SK-N-SH (cell line): Measurements from ENCODE around the gene SEMA3F. TPM values are rescaled to one million over a fixed set of nuclear protein-coding genes. Genes with fewer than 3 reads are reported as not detected.

ENCODE experiments used
- CTCF ChIA-PET: fragments of 300-600, 350-600 bp; formaldehyde crosslinking; extraction: SDS; loops from one replicate; lab custom pipeline; 2021; lab: Yijun Ruan, JAX
- POLR2A ChIA-PET: fragments of 350-600 bp; sonication (Branson Sonifier 250); formaldehyde crosslinking; extraction: SDS; loops from one replicate; lab custom pipeline; 2020; ENCODE audit warnings: antibody characterized with exemption, inconsistent platforms; lab: Yijun Ruan, JAX
- DNase-seq: peaks from one replicate; pipeline ENCODE4 v3.0.0; 2012
- H2AFZ ChIP-seq: fragments of 200-600 bp; sonication (generic); 2 replicates; pipeline ENCODE4 v1.8.1; 2016; ENCODE audit warnings: antibody characterized with exemption, mild to moderate bottlenecking, low read depth
- H3F3A ChIP-seq: fragments of 200-600 bp; sonication (generic); replicated peaks from 2 replicates; pipeline ENCODE3; 2016; ENCODE audit warnings: antibody characterized with exemption, mild to moderate bottlenecking; ENCODE audit not compliant: insufficient read depth
- H3K27ac ChIP-seq, 2 experiments: fragments of 200-500 bp in 1 of 2; fragments of 200-600 bp in 1 of 2; sonication (Bioruptor generic) in 1 of 2; sonication (generic), shearing (Covaris generic) in 1 of 2; 2 replicates each; pipeline versions ENCODE4 v1.5.1 to v1.6.1; 2014 to 2016; ENCODE audit warnings: low read depth in 2 of 2, inconsistent platforms in 1 of 2, low read length in 1 of 2, mild to moderate bottlenecking in 1 of 2, mixed read lengths in 1 of 2
- H3K27me3 ChIP-seq: fragments of 200-600 bp; sonication (generic), shearing (Covaris generic); 2 replicates; pipeline ENCODE4 v1.6.1; 2016; ENCODE audit warnings: mixed run types; ENCODE audit not compliant: insufficient read depth
- H3K36me3 ChIP-seq, 2 experiments: fragments of 200-500 bp in 1 of 2; fragments of 200-600 bp in 1 of 2; sonication (Bioruptor generic) in 1 of 2; sonication (generic) in 1 of 2; replicated peaks in 1 of 2; 2 replicates each; pipeline versions ENCODE3 to v1.5.1; 2014 to 2016; ENCODE audit warnings: low read length in 1 of 2, mild to moderate bottlenecking in 1 of 2; ENCODE audit not compliant: insufficient read depth in 2 of 2, control insufficient read depth in 1 of 2
- H3K4me1 ChIP-seq, 2 experiments: fragments of 200-500 bp in 1 of 2; fragments of 200-600 bp in 1 of 2; sonication (Bioruptor generic) in 1 of 2; sonication (generic), shearing (Covaris generic) in 1 of 2; 2 replicates each; pipeline versions ENCODE4 v1.5.1 to v1.6.1; 2014 to 2016; ENCODE audit warnings: low read depth in 1 of 2, low read length in 1 of 2, mixed run types in 1 of 2; ENCODE audit not compliant: insufficient read depth in 2 of 2, control insufficient read depth in 1 of 2
- H3K4me2 ChIP-seq: fragments of 200-600 bp; sonication (generic), shearing (Covaris generic); 2 replicates; pipeline ENCODE4 v1.6.1; 2017; ENCODE audit warnings: mixed run types
- H3K4me3 ChIP-seq, 2 experiments: fragments of 200-500 bp in 1 of 2; fragments of 200-600 bp in 1 of 2; sonication (Bioruptor generic) in 1 of 2; sonication (generic), shearing (Covaris generic) in 1 of 2; 2 replicates each; pipeline versions ENCODE4 v1.5.1 to v1.8.1; 2014 to 2016; ENCODE audit warnings: low read depth in 2 of 2, inconsistent platforms in 1 of 2, low read length in 1 of 2, mild to moderate bottlenecking in 1 of 2, mixed read lengths in 1 of 2, moderate library complexity in 1 of 2
- H3K79me2 ChIP-seq: fragments of 200-600 bp; sonication (generic); 2 replicates; pipeline ENCODE4 v1.8.1; 2017; ENCODE audit warnings: mild to moderate bottlenecking; ENCODE audit not compliant: insufficient read depth
- H3K9ac ChIP-seq: fragments of 200-600 bp; sonication (generic); 2 replicates; pipeline ENCODE4 v1.6.1; 2017; ENCODE audit warnings: mixed run types
- H3K9me2 ChIP-seq: fragments of 200-600 bp; sonication (generic); 2 replicates; pipeline ENCODE4 v1.6.1; 2017; ENCODE audit warnings: mixed run types
- H3K9me3 ChIP-seq: fragments of 200-600 bp; sonication (generic); 2 replicates; pipeline ENCODE4 v1.6.1; 2017; ENCODE audit warnings: mixed run types, mild to moderate bottlenecking, moderate library complexity
- H4K20me1 ChIP-seq: fragments of 200-600 bp; sonication (generic); 2 replicates; pipeline ENCODE4 v1.6.1; 2017; ENCODE audit warnings: mild to moderate bottlenecking, mixed run types; ENCODE audit not compliant: insufficient read depth
- CHD2 ChIP-seq: fragments of 150-350 bp; IDR thresholded peaks from 2 replicates; pipeline ENCODE4 v1.6.1; 2018; ENCODE audit warnings: low read length; ENCODE audit not compliant: partially characterized antibody
- CTCF ChIP-seq: fragments of 200-600 bp; sonication (generic); IDR thresholded peaks from 2 replicates; pipeline ENCODE4 v1.6.1; 2017; ENCODE audit warnings: antibody characterized with exemption, mild to moderate bottlenecking, moderate library complexity
- EP300 ChIP-seq, 2 experiments: IDR thresholded peaks; 2 replicates each; pipeline versions ENCODE4 v1.4.0 to v1.6.1; 2012; ENCODE audit warnings: borderline replicate concordance in 1 of 2, low read depth in 1 of 2, low read length in 1 of 2
- EZH2phosphoT487 ChIP-seq: fragments of 200-600 bp; sonication (generic); IDR thresholded peaks from 2 replicates; pipeline ENCODE4 v1.6.1; 2017; ENCODE audit warnings: low read depth, mixed run types, mild to moderate bottlenecking, antibody characterized with exemption, moderate library complexity, borderline replicate concordance
- GABPA ChIP-seq: IDR thresholded peaks from 2 replicates; pipeline ENCODE4 v1.4.0; 2012; ENCODE audit warnings: low read depth, mild to moderate bottlenecking
- GATA2 ChIP-seq: sonication (generic); formaldehyde crosslinking; IDR thresholded peaks from 2 replicates; pipeline ENCODE4 v1.5.0; 2020; ENCODE audit warnings: mild to moderate bottlenecking, missing genetic modification reagents
- IRF3 ChIP-seq: fragments of 150-350 bp; IDR thresholded peaks from 2 replicates; pipeline ENCODE4 v1.6.1; 2016; ENCODE audit warnings: mild to moderate bottlenecking, low read depth, low read length
- NRF1 ChIP-seq: IDR thresholded peaks from 2 replicates; pipeline ENCODE4 v1.6.1; 2012; ENCODE audit warnings: low read depth, mild to moderate bottlenecking, low read length
- POLR2AphosphoS5 ChIP-seq: IDR thresholded peaks from 2 replicates; pipeline ENCODE4 v1.6.1; 2012; ENCODE audit warnings: low read depth, low read length
- RAD21 ChIP-seq: IDR thresholded peaks from 2 replicates; pipeline ENCODE4 v1.6.1; 2012; ENCODE audit warnings: mild to moderate bottlenecking, low read length
- RFX5 ChIP-seq: IDR thresholded peaks from 2 replicates; pipeline ENCODE4 v1.6.1; 2012; ENCODE audit warnings: mild to moderate bottlenecking, improper control_type of control experiment, low read length
- RXRA ChIP-seq: IDR thresholded peaks from 2 replicates; pipeline ENCODE4 v1.4.0; 2012; ENCODE audit warnings: low read depth, mild to moderate bottlenecking, borderline replicate concordance
- SIN3A ChIP-seq: IDR thresholded peaks from 2 replicates; pipeline ENCODE4 v1.6.1; 2012; ENCODE audit warnings: low read depth, mild to moderate bottlenecking, low read length, moderate library complexity, borderline replicate concordance
- SMC3 ChIP-seq: IDR thresholded peaks from 2 replicates; pipeline ENCODE4 v1.6.1; 2012; ENCODE audit warnings: low read depth, low read length, improper control_type of control experiment
- TCF12 ChIP-seq: IDR thresholded peaks from 2 replicates; pipeline ENCODE4 v1.4.0; 2012
- TEAD4 ChIP-seq: IDR thresholded peaks from 2 replicates; pipeline ENCODE4 v1.4.0; 2012; ENCODE audit warnings: mild to moderate bottlenecking, borderline replicate concordance; ENCODE audit not compliant: insufficient read depth
- YY1 ChIP-seq: IDR thresholded peaks from 2 replicates; pipeline ENCODE4 v1.4.0; 2012; ENCODE audit warnings: low read depth, mild to moderate bottlenecking
- WGBS: methylation state at CpG from one replicate; pipeline ENCODE4 v1.1.6; 2017; ENCODE audit warnings: low lambda C conversion rate; 5-methylcytosine and 5-hydroxymethylcytosine counted together
- polyA plus RNA-seq, 3 experiments: library from polyadenylated mRNA; depleted of rRNA; stranded (reverse); fragments of >200 nt; gene quantifications; 2 replicates each; pipeline ENCODE4 v1.2.3, GENCODE V29; 2012
- TF ChIP-seq, protein P1 (sequence below): IDR thresholded peaks from 2 replicates; pipeline ENCODE4; 2012
- TF ChIP-seq, protein P2 (sequence below): fragments of 150-350 bp; IDR thresholded peaks from 2 replicates; pipeline ENCODE4 v1.6.1; 2017; ENCODE audit warnings: antibody characterized with exemption, low read length, low read depth, borderline replicate concordance

Gene SEMA3F
- polyA plus RNA-seq, 1 of the 3 experiments (the other 2 are of a cell fraction): 30.4 TPM

DNA sequence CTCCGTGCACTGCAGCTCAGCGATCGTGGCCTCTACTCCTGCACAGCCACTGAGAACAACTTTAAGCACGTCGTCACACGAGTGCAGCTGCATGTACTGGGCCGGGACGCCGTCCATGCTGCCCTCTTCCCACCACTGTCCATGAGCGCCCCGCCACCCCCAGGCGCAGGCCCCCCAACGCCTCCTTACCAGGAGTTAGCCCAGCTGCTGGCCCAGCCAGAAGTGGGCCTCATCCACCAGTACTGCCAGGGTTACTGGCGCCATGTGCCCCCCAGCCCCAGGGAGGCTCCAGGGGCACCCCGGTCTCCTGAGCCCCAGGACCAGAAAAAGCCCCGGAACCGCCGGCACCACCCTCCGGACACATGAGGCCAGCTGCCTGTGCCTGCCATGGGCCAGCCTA is 32.6 kb downstream of the SEMA3F start (continued):
- TF ChIP-seq TEAD4: no peak
- no peak for TF ChIP-seq GATA2 (CRISPR knock-in tag)
- no peak for TF ChIP-seq EZH2phosphoT487

GRCh38 chr3:50189274-50189673 is 34.1 kb downstream of the SEMA3F start:
- no peak overlapping the region for H3K27ac ChIP-seq
- no peaks in the 10 kb centered on the region for H3K9me3 ChIP-seq
- H2AFZ ChIP-seq: no peak overlapping the region
- no peaks in the 10 kb centered on the region for H3K9me2 ChIP-seq
- TF ChIP-seq SIN3A (peak; percentile 22; the same call in 1 of the 2 replicates), EP300 (IDR thresholded peaks at IDR 0.05; ENCODE audit: borderline replicate concordance in 1 of 2, low read depth in 1 of 2, low read length in 1 of 2) (no peak), CTCF (peak; percentile 88), NRF1 (peak; percentile 34; the same call in 1 of the 2 replicates), IRF3 (no peak), SMC3 (peak; percentile 99), RAD21 (peak; percentile 98), CHD2 (no peak)
- no peak overlapping the region; a peak in 1 of 4 replicates for H3K4me3 ChIP-seq
- H3K27me3 ChIP-seq: peaks cover 17% of the 10 kb centered on the region
- DNase-seq: peak; percentile 87
- H4K20me1 ChIP-seq: no peaks in the 10 kb centered on the region
- peaks cover 0 to 2% of the 10 kb centered on the region in 2 experiments for H3K36me3 ChIP-seq
- ChIA-PET CTCF (interaction anchor here (0.6 to 23.1 kb wide), 23 partner anchors 9 to 100 kb away, joined by 3 to 1375 read pairs (median 6); partner anchors contain the start of genes GNAI2, LSMEM2, SEMA3B and SLC38A3), POLR2A (interaction anchor here (4.0 kb wide), 1 partner anchor 68 kb away, joined by 21 read pairs; no protein-coding TSS in a partner anchor)
- H3K79me2 ChIP-seq: no peaks in the 10 kb centered on the region
- H3F3A ChIP-seq: no peaks in the 10 kb centered on the region
- no peak overlapping the region for H3K4me2 ChIP-seq
- H3K9ac ChIP-seq: no peak overlapping the region
- peaks cover 0 to 14% of the 10 kb centered on the region in 2 experiments; a peak in 1 of 4 replicates for H3K4me1 ChIP-seq
- WGBS: 0% methylated on average over 3 of the region's 5 CpGs

DNA sequence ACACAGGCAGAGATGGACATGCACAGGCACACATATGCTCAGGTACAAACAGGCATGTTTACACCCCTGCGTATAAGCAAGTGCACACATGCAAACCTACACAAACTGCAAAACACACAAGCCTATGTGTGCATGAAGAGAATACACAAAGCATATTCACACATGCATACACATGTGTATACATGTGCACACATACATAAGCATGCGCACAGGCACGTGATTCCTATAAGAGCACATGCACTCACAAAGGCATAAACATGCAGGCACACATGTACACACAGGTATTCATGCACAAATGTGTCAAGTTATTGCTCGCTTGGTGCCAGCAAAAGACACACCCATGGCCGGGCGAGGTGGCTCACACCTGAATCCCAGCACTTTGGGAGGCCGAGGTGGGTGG is 34.9 kb downstream of the SEMA3F start:
- Histone ChIP-seq H3K27me3 (peaks cover 18% of the 10 kb centered on the region), H3K4me3 (no peak overlapping the region), H3F3A (no peaks in the 10 kb centered on the region), H3K27ac (no peak overlapping the region), H3K9me2 (no peaks in the 10 kb centered on the region), H4K20me1 (no peaks in the 10 kb centered on the region), H3K79me2 (no peaks in the 10 kb centered on the region), H2AFZ (no peak overlapping the region), H3K9me3 (no peaks in the 10 kb centered on the region), H3K4me1 (peaks cover 0 to 19% of the 10 kb centered on the region in 2 experiments; a peak in 1 of 4 replicates), H3K36me3 (no peaks in the 10 kb centered on the region), H3K4me2 (no peak overlapping the region), H3K9ac (no peak overlapping the region)
- CTCF ChIA-PET: interaction anchor here (0.7 to 23.1 kb wide), 19 partner anchors 8 to 95 kb away, joined by 3 to 1375 read pairs (median 8); partner anchors contain the start of genes GNAI2, LSMEM2, SEMA3B and SLC38A3
- POLR2A ChIA-PET: interaction anchor here (0.6 to 4.0 kb wide), 2 partner anchors 68 to 371 kb away, joined by 3 to 21 read pairs; no protein-coding TSS in a partner anchor
- DNase-seq: no peak
- 67% methylated on average over 7 of the region's 7 CpGs for WGBS
- TF ChIP-seq TCF12 (no peak), YY1 (no peak), GABPA (no peak), GATA2 (CRISPR knock-in tag) (no peak), TEAD4 (no peak), RFX5 (no peak), RXRA (no peak), POLR2AphosphoS5 (no peak), CHD2 (no peak), EZH2phosphoT487 (no peak)
- TF ChIP-seq, protein P1, sequence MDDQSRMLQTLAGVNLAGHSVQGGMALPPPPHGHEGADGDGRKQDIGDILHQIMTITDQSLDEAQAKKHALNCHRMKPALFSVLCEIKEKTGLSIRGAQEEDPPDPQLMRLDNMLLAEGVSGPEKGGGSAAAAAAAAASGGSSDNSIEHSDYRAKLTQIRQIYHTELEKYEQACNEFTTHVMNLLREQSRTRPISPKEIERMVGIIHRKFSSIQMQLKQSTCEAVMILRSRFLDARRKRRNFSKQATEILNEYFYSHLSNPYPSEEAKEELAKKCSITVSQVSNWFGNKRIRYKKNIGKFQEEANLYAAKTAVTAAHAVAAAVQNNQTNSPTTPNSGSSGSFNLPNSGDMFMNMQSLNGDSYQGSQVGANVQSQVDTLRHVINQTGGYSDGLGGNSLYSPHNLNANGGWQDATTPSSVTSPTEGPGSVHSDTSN: no peak
- TF ChIP-seq, protein P2, sequence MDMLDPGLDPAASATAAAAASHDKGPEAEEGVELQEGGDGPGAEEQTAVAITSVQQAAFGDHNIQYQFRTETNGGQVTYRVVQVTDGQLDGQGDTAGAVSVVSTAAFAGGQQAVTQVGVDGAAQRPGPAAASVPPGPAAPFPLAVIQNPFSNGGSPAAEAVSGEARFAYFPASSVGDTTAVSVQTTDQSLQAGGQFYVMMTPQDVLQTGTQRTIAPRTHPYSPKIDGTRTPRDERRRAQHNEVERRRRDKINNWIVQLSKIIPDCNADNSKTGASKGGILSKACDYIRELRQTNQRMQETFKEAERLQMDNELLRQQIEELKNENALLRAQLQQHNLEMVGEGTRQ: no peak
